K562 (cell line): ENCODE results near the gene HTR2C.

Experiments
- STAT5A ChIP-seq: IDR thresholded peaks from 2 replicates; pipeline ENCODE4 v1.6.1; 2012; ENCODE audit warnings: low read length, inconsistent platforms, borderline replicate concordance
- TF ChIP-seq, protein P1 (sequence below), 2 experiments: fragments of 450-650 bp in 1 of 2; sonication (generic) in 1 of 2; formaldehyde crosslinking in 1 of 2; IDR thresholded peaks; 2 replicates each; pipeline versions ENCODE4 v1.7.1 to v1.9.0; 2016 to 2022; ENCODE audit warnings: inconsistent platforms in 1 of 2, mild to moderate bottlenecking in 1 of 2, missing genetic modification reagents in 1 of 2

- TF ChIP-seq STAT5A = no peak
- TF ChIP-seq, protein P1, sequence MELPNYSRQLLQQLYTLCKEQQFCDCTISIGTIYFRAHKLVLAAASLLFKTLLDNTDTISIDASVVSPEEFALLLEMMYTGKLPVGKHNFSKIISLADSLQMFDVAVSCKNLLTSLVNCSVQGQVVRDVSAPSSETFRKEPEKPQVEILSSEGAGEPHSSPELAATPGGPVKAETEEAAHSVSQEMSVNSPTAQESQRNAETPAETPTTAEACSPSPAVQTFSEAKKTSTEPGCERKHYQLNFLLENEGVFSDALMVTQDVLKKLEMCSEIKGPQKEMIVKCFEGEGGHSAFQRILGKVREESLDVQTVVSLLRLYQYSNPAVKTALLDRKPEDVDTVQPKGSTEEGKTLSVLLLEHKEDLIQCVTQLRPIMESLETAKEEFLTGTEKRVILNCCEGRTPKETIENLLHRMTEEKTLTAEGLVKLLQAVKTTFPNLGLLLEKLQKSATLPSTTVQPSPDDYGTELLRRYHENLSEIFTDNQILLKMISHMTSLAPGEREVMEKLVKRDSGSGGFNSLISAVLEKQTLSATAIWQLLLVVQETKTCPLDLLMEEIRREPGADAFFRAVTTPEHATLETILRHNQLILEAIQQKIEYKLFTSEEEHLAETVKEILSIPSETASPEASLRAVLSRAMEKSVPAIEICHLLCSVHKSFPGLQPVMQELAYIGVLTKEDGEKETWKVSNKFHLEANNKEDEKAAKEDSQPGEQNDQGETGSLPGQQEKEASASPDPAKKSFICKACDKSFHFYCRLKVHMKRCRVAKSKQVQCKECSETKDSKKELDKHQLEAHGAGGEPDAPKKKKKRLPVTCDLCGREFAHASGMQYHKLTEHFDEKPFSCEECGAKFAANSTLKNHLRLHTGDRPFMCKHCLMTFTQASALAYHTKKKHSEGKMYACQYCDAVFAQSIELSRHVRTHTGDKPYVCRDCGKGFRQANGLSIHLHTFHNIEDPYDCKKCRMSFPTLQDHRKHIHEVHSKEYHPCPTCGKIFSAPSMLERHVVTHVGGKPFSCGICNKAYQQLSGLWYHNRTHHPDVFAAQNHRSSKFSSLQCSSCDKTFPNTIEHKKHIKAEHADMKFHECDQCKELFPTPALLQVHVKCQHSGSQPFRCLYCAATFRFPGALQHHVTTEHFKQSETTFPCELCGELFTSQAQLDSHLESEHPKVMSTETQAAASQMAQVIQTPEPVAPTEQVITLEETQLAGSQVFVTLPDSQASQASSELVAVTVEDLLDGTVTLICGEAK (IDR thresholded peaks at IDR 0.05) = no peak
- TF ChIP-seq, protein P1 (CRISPR knock-in tag; IDR thresholded peaks at IDR 0.05) = no peak
Observed at GRCh38 chrX:114712466-114712865, 128.6 kb downstream of the HTR2C start.
